HEK293 (cell line): ENCODE results near the gene INPP4B.

Experiments used
- CTCF ChIA-PET: fragments of 350-600 bp; formaldehyde crosslinking; extraction: SDS; loops from one replicate; lab custom pipeline; 2021; ENCODE audit warnings: antibody characterized with exemption; lab: Yijun Ruan, JAX
- POLR2A ChIA-PET: fragments of 300-600 bp; formaldehyde crosslinking; extraction: SDS; loops from one replicate; lab custom pipeline; 2020; ENCODE audit warnings: antibody characterized with exemption, inconsistent platforms; lab: Yijun Ruan, JAX
- H3K27ac ChIP-seq: fragments of 200-500 bp; sonication (Bioruptor generic); 2 replicates; pipeline ENCODE4 v1.5.1; 2014; ENCODE audit warnings: low read depth, low read length, control low read depth, inconsistent platforms; ENCODE audit errors: extremely low read depth
- H3K36me3 ChIP-seq, 2 experiments: fragments of 200-500 bp in 1 of 2; sonication (Bioruptor generic) in 1 of 2; 1 replicate in 1 of 2; 2 replicates in 1 of 2; pipeline ENCODE4 v1.5.1; 2014 to 2017; ENCODE audit warnings: inconsistent platforms in 2 of 2, low read length in 2 of 2; ENCODE audit not compliant: control insufficient read depth in 2 of 2, insufficient read depth in 1 of 2
- H3K4me1 ChIP-seq: fragments of 200-500 bp; sonication (Bioruptor generic); 2 replicates; pipeline ENCODE4 v1.5.1; 2014; ENCODE audit warnings: mild to moderate bottlenecking, low read length, inconsistent platforms; ENCODE audit not compliant: control insufficient read depth, insufficient read depth
- H3K4me3 ChIP-seq: 2 replicates; pipeline ENCODE4 v1.5.1; 2011; ENCODE audit warnings: low read depth, mild to moderate bottlenecking, control low read depth, low read length, moderate library complexity
- H3K9me3 ChIP-seq: fragments of 200-500 bp; sonication (Bioruptor generic); 2 replicates; pipeline ENCODE4 v1.5.1; 2014; ENCODE audit warnings: low read depth, low read length, inconsistent platforms; ENCODE audit not compliant: control insufficient read depth, insufficient read depth
- BCL6B ChIP-seq: fragments of 450-650 bp; formaldehyde crosslinking; IDR thresholded peaks from 2 replicates; pipeline ENCODE4 v1.5.1; 2017; ENCODE audit warnings: missing biosample characterization, missing genetic modification characterization
- EGR2 ChIP-seq: fragments of 450-650 bp; formaldehyde crosslinking; IDR thresholded peaks from 2 replicates; pipeline ENCODE4 v1.5.1; 2016; ENCODE audit warnings: low read depth, missing biosample characterization, missing genetic modification characterization
- KLF10 ChIP-seq: fragments of 450-650 bp; IDR thresholded peaks from 2 replicates; pipeline ENCODE4 v1.5.1; 2018; ENCODE audit warnings: missing biosample characterization, mild to moderate bottlenecking, missing genetic modification characterization
- MZF1 ChIP-seq: fragments of 450-650 bp; formaldehyde crosslinking; IDR thresholded peaks from 2 replicates; pipeline ENCODE4 v1.5.1; 2017; ENCODE audit warnings: missing biosample characterization, missing genetic modification characterization, borderline replicate concordance
- OSR2 ChIP-seq: fragments of 450-650 bp; formaldehyde crosslinking; IDR thresholded peaks from 2 replicates; pipeline ENCODE4 v1.5.1; 2016; ENCODE audit warnings: missing biosample characterization, missing genetic modification characterization
- TRIM28 ChIP-seq: IDR thresholded peaks from 2 replicates; pipeline ENCODE4 v1.6.1; 2011; ENCODE audit warnings: low read length, control low read depth, borderline replicate concordance
- YY2 ChIP-seq: fragments of 450-650 bp; formaldehyde crosslinking; IDR thresholded peaks from 2 replicates; pipeline ENCODE4 v1.5.1; 2016; ENCODE audit warnings: missing biosample characterization, missing genetic modification characterization
- ZBTB48 ChIP-seq: fragments of 450-650 bp; formaldehyde crosslinking; IDR thresholded peaks from 2 replicates; pipeline ENCODE4 v1.5.1; 2016; ENCODE audit warnings: missing biosample characterization, missing genetic modification characterization
- ZNF146 ChIP-seq: fragments of 450-650 bp; formaldehyde crosslinking; IDR thresholded peaks from 2 replicates; pipeline ENCODE4 v1.5.1; 2016; ENCODE audit warnings: missing biosample characterization, missing genetic modification characterization
- ZNF214 ChIP-seq: fragments of 450-650 bp; formaldehyde crosslinking; IDR thresholded peaks from 2 replicates; pipeline ENCODE4 v1.5.1; 2017; ENCODE audit warnings: missing biosample characterization, mild to moderate bottlenecking, missing genetic modification characterization, borderline replicate concordance
- ZNF223 ChIP-seq: fragments of 450-650 bp; formaldehyde crosslinking; IDR thresholded peaks from 2 replicates; pipeline ENCODE4 v1.5.1; 2016; ENCODE audit warnings: missing biosample characterization, missing genetic modification characterization
- ZNF302 ChIP-seq: fragments of 450-650 bp; formaldehyde crosslinking; IDR thresholded peaks from 2 replicates; pipeline ENCODE4 v1.5.1; 2016; ENCODE audit warnings: missing biosample characterization, missing genetic modification characterization, low read depth
- ZNF311 ChIP-seq: fragments of 450-650 bp; formaldehyde crosslinking; IDR thresholded peaks from 2 replicates; pipeline ENCODE4 v1.5.1; 2017; ENCODE audit warnings: missing biosample characterization, missing genetic modification characterization, borderline replicate concordance
- ZNF354C ChIP-seq: fragments of 450-650 bp; formaldehyde crosslinking; IDR thresholded peaks from 2 replicates; pipeline ENCODE4 v1.5.1; 2016; ENCODE audit warnings: missing biosample characterization, missing genetic modification characterization, low read depth, borderline replicate concordance
- ZNF473 ChIP-seq: fragments of 450-650 bp; formaldehyde crosslinking; IDR thresholded peaks from 2 replicates; pipeline ENCODE4 v1.5.1; 2017; ENCODE audit warnings: missing biosample characterization, missing genetic modification characterization
- ZNF501 ChIP-seq: fragments of 450-650 bp; formaldehyde crosslinking; IDR thresholded peaks from 2 replicates; pipeline ENCODE4 v1.5.1; 2016; ENCODE audit warnings: missing biosample characterization, missing genetic modification characterization
- ZNF624 ChIP-seq: fragments of 450-650 bp; formaldehyde crosslinking; IDR thresholded peaks from 2 replicates; pipeline ENCODE4 v1.5.1; 2017; ENCODE audit warnings: missing biosample characterization, missing genetic modification characterization
- ZNF626 ChIP-seq: fragments of 450-650 bp; sonication (Bioruptor Pico); formaldehyde crosslinking; IDR thresholded peaks from 2 replicates; pipeline ENCODE4 v1.5.1; 2018; ENCODE audit warnings: missing biosample characterization, missing genetic modification characterization, inconsistent platforms
- ZNF747 ChIP-seq: fragments of 450-650 bp; formaldehyde crosslinking; IDR thresholded peaks from 2 replicates; pipeline ENCODE4 v1.5.1; 2016; ENCODE audit warnings: missing biosample characterization, missing genetic modification characterization
- ZNF791 ChIP-seq: fragments of 450-650 bp; formaldehyde crosslinking; IDR thresholded peaks from 2 replicates; pipeline ENCODE4 v1.5.1; 2016; ENCODE audit warnings: missing biosample characterization, missing genetic modification characterization
- TF ChIP-seq, protein P1 (sequence below): fragments of 450-650 bp; formaldehyde crosslinking; conservative IDR thresholded peaks from 2 replicates; pipeline ENCODE4 v1.5.1; 2016; ENCODE audit warnings: low read depth, missing biosample characterization, missing genetic modification characterization

Gene INPP4B

GRCh38 chr4:142539796-142540482, 306.2 kb downstream of the INPP4B start:
- Histone ChIP-seq H3K36me3 (no peaks in the 10 kb centered on the region), H3K27ac (no peak overlapping the region)
- no peak for TF ChIP-seq ZNF626 (tag by site-specific recombination)
- TF ChIP-seq ZNF214 (tag by site-specific recombination), result no peak
- no peak for TF ChIP-seq ZNF747 (tag by site-specific recombination)
- TF ChIP-seq, protein P1, sequence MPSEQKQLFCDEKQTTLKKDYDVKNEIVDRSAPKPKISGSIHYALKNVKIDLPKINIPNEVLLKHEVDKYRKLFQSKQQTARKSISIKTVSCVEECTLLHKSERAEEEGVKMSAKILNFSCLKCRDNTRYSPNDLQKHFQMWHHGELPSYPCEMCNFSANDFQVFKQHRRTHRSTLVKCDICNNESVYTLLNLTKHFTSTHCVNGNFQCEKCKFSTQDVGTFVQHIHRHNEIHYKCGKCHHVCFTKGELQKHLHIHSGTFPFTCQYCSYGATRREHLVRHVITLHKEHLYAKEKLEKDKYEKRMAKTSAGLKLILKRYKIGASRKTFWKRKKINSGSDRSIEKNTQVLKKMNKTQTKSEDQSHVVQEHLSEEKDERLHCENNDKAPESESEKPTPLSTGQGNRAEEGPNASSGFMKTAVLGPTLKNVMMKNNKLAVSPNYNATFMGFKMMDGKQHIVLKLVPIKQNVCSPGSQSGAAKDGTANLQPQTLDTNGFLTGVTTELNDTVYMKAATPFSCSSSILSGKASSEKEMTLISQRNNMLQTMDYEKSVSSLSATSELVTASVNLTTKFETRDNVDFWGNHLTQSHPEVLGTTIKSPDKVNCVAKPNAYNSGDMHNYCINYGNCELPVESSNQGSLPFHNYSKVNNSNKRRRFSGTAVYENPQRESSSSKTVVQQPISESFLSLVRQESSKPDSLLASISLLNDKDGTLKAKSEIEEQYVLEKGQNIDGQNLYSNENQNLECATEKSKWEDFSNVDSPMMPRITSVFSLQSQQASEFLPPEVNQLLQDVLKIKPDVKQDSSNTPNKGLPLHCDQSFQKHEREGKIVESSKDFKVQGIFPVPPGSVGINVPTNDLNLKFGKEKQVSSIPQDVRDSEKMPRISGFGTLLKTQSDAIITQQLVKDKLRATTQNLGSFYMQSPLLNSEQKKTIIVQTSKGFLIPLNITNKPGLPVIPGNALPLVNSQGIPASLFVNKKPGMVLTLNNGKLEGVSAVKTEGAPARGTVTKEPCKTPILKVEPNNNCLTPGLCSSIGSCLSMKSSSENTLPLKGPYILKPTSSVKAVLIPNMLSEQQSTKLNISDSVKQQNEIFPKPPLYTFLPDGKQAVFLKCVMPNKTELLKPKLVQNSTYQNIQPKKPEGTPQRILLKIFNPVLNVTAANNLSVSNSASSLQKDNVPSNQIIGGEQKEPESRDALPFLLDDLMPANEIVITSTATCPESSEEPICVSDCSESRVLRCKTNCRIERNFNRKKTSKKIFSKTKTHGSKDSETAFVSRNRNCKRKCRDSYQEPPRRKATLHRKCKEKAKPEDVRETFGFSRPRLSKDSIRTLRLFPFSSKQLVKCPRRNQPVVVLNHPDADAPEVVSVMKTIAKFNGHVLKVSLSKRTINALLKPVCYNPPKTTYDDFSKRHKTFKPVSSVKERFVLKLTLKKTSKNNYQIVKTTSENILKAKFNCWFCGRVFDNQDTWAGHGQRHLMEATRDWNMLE, result no peak
- TF ChIP-seq ZNF146, result no peak
- no peak for TF ChIP-seq ZNF311
- TF ChIP-seq ZNF501, result no peak
- TF ChIP-seq KLF10 (tag by site-specific recombination), result no peak
- TF ChIP-seq ZNF223 (tag by site-specific recombination), result no peak
- TF ChIP-seq ZBTB48 (tag by site-specific recombination), result no peak
- no peak for TF ChIP-seq ZNF791 (tag by site-specific recombination)
- no peak for TF ChIP-seq ZNF624 (tag by site-specific recombination)
- no peak for TF ChIP-seq BCL6B (tag by site-specific recombination)
- no peak for TF ChIP-seq ZNF302 (tag by site-specific recombination)
- no peak for TF ChIP-seq EGR2 (tag by site-specific recombination)
- no peak for TF ChIP-seq TRIM28
- TF ChIP-seq ZNF354C (tag by site-specific recombination), result no peak
- no peak for TF ChIP-seq YY2
- TF ChIP-seq MZF1 (tag by site-specific recombination), result no peak
- TF ChIP-seq OSR2, result no peak
- TF ChIP-seq, all 188 proteins: peak for 0
- Histone ChIP-seq H3K9me3 (no peaks in the 10 kb centered on the region), H3K4me3 (no peak overlapping the region), H3K4me1 (no peaks in the 10 kb centered on the region)
- POLR2A ChIA-PET, result no interaction called here
- CTCF ChIA-PET, result no interaction called here

GRCh38 chr4:142535009-142535408, 311.1 kb downstream of the INPP4B start:
- Histone ChIP-seq H3K27ac (no peak overlapping the region), H3K4me1 (no peaks in the 10 kb centered on the region), H3K36me3 (no peaks in the 10 kb centered on the region), H3K4me3 (no peak overlapping the region), H3K9me3 (no peaks in the 10 kb centered on the region)
- ChIA-PET CTCF (no interaction called here), POLR2A (no interaction called here)
- no peak for TF ChIP-seq ZNF473 (tag by site-specific recombination)
- TF ChIP-seq ZNF214 (tag by site-specific recombination), result peak; percentile 31; the same call in 1 of the 2 replicates
